ENCODE data around the gene BBX. TPM values are rescaled to one million over a fixed set of nuclear protein-coding genes. Genes with fewer than 3 reads are reported as not detected.

The BBX gene
- total and polyA plus RNA-seq, 2 of the 4 experiments (the other 2 are of a cell fraction) = 13.6 to 107 TPM

GRCh38 chr3:107521469-107522059, 1.2 kb upstream of the BBX start:
- H3K79me1 ChIP-seq (ENCODE audit: low read depth in 1 of 2, low read length in 2 of 2) = peaks cover 11 to 20% of the 10 kb centered on the region in 2 experiments
- H3K14ac ChIP-seq (replicated peaks; ENCODE audit: low read depth, low read length) = no peak overlapping the region
- POLR2A ChIA-PET (ENCODE audit: unreplicated experiment) = no interaction called here
- no peak for DNase-seq
- no peaks in the 10 kb centered on the region for H3K4me1 ChIP-seq (ENCODE audit: control insufficient read depth, insufficient read depth, low read length)
- CTCF ChIA-PET = no interaction called here
- TF ChIP-seq BHLHE40 (IDR thresholded peaks at IDR 0.05; ENCODE audit: low read depth, low read length) (no peak), ELK1 (IDR thresholded peaks at IDR 0.05; ENCODE audit: borderline replicate concordance, low read depth, low read length) (no peak), FOS (IDR thresholded peaks at IDR 0.05; ENCODE audit: low read depth, low read length) (no peak), USF2 (IDR thresholded peaks at IDR 0.05; ENCODE audit: low read depth, low read length) (no peak), CTCF (conservative IDR thresholded peaks at IDR 0.05; ENCODE audit: low read depth, low read length) (no peak), SMC3 (IDR thresholded peaks at IDR 0.05; ENCODE audit: low read depth, low read length) (no peak), RFX5 (IDR thresholded peaks at IDR 0.05; ENCODE audit: low read depth, low read length) (no peak), POLR2A (IDR thresholded peaks at IDR 0.05; ENCODE audit: low read depth, low read length) (no peak), RCOR1 (IDR thresholded peaks at IDR 0.05; ENCODE audit: insufficient replicate concordance, low read length) (no peak), MXI1 (IDR thresholded peaks at IDR 0.05; ENCODE audit: borderline replicate concordance, low read depth, low read length) (no peak), MAFK (IDR thresholded peaks at IDR 0.05; ENCODE audit: low read depth, low read length) (no peak), CHD1 (IDR thresholded peaks at IDR 0.05; ENCODE audit: low read depth, low read length) (no peak), RAD21 (IDR thresholded peaks at IDR 0.05; ENCODE audit: low read length) (no peak)
- dilution Hi-C loops (cut with HindIII; ENCODE audit: low sequenced_read_pairs, unreplicated experiment) (no loop called here), intact Hi-C loops (cut with micrococcal nuclease) (loop anchor here (2.0 kb wide), 1 partner anchor 251 kb away; no protein-coding TSS in a partner anchor), in situ Hi-C loops (cut with MboI; ENCODE audit: low sequenced_read_pairs) (no loop called here)
- ATAC-seq (ENCODE audit: low read depth) = no peak
- no peak overlapping the region for H2BK20ac ChIP-seq (ENCODE audit: low read depth, low read length)
- no CpG with 5 or more reads among the region's 3 CpGs for WGBS, 2 experiments (ENCODE audit: extremely low coverage in 2 of 2, insufficient read length in 1 of 2)
- H2AFZ ChIP-seq (replicated peaks; ENCODE audit: low read length, poor library complexity) = no peak overlapping the region
- H3K27ac ChIP-seq (ENCODE audit: insufficient read depth, low read length) = no peak overlapping the region
- no peak overlapping the region for H2BK5ac ChIP-seq (ENCODE audit: low read depth, low read length, poor library complexity, severe bottlenecking)
- no peaks in the 10 kb centered on the region for H3K9me3 ChIP-seq (ENCODE audit: control insufficient read depth, insufficient read depth, low read length)
- H4K8ac ChIP-seq (ENCODE audit: low read depth in 2 of 2, low read length in 2 of 2) = no peak overlapping the region
- H4K20me1 ChIP-seq (ENCODE audit: insufficient read depth, low read length) = no peaks in the 10 kb centered on the region
- H2BK120ac ChIP-seq (ENCODE audit: low read depth, low read length) = no peak overlapping the region
- H3K4ac ChIP-seq (ENCODE audit: low read depth, low read length) = no peak overlapping the region
- H3K23ac ChIP-seq (ENCODE audit: low read depth, low read length) = no peak overlapping the region
- H2BK15ac ChIP-seq (ENCODE audit: low read depth, low read length) = no peak overlapping the region
- no peaks in the 10 kb centered on the region for H3K9me1 ChIP-seq (ENCODE audit: insufficient read depth, low read length)
- H3K9ac ChIP-seq (ENCODE audit: low read depth, low read length) = no peak overlapping the region
- no peak overlapping the region for H3K18ac ChIP-seq (ENCODE audit: low read depth, low read length)
- H3K4me3 ChIP-seq (ENCODE audit: insufficient read depth, low read depth, low read length) = no peak overlapping the region
- no peaks in the 10 kb centered on the region for H3K36me3 ChIP-seq (ENCODE audit: control insufficient read depth, insufficient read depth, low read length)
- no TSS peak for BruUV-seq (replicated peaks)
- H2AK9ac ChIP-seq (replicated peaks; ENCODE audit: low read depth, low read length, poor library complexity) = no peak overlapping the region
- H3K4me2 ChIP-seq (ENCODE audit: low read depth, low read length) = no peak overlapping the region
- H4K91ac ChIP-seq (ENCODE audit: insufficient read depth, low read depth, low read length) = no peak overlapping the region
- no peak overlapping the region for H3K56ac ChIP-seq (ENCODE audit: extremely low read depth, insufficient read depth, low read length)
- peaks cover under 1% of the 10 kb centered on the region; the same call in 1 of the 2 replicates for H3K27me3 ChIP-seq (ENCODE audit: control insufficient read depth, insufficient read depth, low read length)
- no peak overlapping the region for H2AK5ac ChIP-seq (ENCODE audit: low read depth, low read length)
- no peak overlapping the region for H4K5ac ChIP-seq (ENCODE audit: low read depth, low read length)

Measured in IMR-90 (cell line).